HG03354 (cell line): ENCODE measurements around the gene COL4A3.
A peak's percentile ranks its signal among the peaks of the same experiment; 100 is the strongest.
"Not testable (repeated sequence)": the region's sequence is repeated elsewhere in the genome, so short reads cannot be mapped to it uniquely, and the experiment has no call there.

ENCODE experiments used
- ATAC-seq: cut with Tn5 transposase; IDR thresholded peaks from one replicate; pipeline ENCODE4 v1.9.1; 2021; ENCODE audit warnings: mild to moderate bottlenecking; ENCODE audit not compliant: unreplicated experiment, poor library complexity, severe bottlenecking

Gene COL4A3

DNA sequence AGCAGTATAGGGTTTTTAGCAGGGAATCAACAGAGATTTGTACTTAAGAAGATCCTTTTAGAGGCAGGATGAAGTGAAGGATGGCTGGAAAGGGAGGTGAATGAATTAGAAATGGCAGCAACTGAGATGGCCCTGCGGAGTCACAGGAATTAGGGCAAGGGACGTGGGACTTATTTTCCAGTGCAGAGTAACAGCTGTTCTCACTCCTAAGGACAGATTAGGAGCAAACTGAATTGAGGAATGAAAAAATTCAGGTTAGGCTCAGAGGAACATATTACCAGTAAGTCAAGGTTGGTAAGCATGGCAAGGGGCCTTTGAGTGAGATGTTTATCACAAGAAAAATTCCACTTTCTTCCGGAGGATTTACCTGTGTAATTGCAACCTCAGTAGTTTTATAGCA lies 34.4 kb downstream of the COL4A3 start:
- ATAC-seq: no peak

DNA sequence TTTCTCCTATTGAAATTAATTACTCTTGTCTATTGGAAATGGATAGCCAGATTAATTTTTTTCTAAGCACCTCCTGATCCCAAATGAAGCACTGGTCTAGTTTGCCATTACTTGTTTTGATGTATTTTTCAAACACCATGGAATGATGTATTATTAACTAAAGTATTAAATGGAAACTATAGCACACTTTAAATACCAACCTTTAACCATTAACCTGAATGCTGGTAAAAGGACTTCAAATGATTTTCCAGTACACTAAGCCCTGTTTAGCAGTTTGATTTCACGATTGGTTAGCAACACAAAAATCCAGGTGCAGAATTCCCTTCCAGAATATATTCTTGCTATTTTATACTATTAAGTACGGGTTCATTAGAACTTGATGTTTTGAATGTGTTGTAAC lies 37.3 kb downstream of the COL4A3 start:
- ATAC-seq: no peak

- no peak for ATAC-seq
Measured at GRCh38 chr2:227204452-227204851, 40.0 kb downstream of the COL4A3 start.

GRCh38 chr2:227205701-227206100 lies 41.3 kb downstream of the COL4A3 start:
- no peak for ATAC-seq

GRCh38 chr2:227206406-227206805 lies 42.0 kb downstream of the COL4A3 start:
- ATAC-seq: no peak

- ATAC-seq: no peak
Measured at GRCh38 chr2:227207573-227207972, 43.1 kb downstream of the COL4A3 start.

- ATAC-seq: no peak
Measured at GRCh38 chr2:227214622-227215041, 50.2 kb downstream of the COL4A3 start.

DNA sequence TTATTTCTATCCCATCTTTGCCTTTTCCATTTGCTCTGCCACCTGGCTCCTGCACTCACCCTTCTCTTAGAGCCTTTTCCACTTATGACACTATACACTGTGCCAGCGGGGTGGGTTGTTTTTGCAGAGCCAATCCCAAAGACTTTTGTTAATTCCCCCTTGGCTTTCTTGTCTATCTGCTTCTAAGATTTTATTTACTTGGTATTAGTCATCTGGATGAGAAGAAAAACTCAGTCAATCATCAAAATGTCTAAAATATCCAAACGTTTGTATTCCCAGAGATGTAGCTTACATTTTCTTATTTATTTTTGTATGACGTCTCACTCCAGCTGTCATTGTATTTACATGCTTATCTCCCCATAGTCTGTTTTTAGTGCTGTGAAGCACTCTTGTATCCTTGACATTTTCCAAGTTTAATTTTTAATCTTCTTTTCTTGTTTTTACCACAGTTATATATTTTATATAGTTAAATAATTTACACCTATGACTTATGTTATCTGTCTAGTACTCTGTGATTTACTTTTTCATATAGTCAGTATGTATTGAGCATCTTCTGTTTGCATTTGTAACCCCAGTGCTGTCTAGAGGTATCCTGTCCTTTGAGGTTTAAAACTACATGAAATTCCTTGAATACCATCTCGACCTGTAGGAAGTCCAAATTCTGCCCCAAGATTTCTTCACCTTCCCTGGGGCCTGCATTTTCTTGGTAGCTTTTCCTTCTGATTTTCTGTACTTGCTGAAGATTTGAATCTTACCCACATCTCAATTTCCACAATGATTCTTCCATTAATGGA lies 55.1 kb downstream of the COL4A3 start:
- no peak for ATAC-seq

- no peak for ATAC-seq
Measured at GRCh38 chr2:227221120-227221519, 56.7 kb downstream of the COL4A3 start.

- ATAC-seq: no peak
Measured at GRCh38 chr2:227222292-227222691, 57.9 kb downstream of the COL4A3 start.

GRCh38 chr2:227225641-227226040 lies 61.2 kb downstream of the COL4A3 start:
- ATAC-seq: not testable (repeated sequence)

DNA sequence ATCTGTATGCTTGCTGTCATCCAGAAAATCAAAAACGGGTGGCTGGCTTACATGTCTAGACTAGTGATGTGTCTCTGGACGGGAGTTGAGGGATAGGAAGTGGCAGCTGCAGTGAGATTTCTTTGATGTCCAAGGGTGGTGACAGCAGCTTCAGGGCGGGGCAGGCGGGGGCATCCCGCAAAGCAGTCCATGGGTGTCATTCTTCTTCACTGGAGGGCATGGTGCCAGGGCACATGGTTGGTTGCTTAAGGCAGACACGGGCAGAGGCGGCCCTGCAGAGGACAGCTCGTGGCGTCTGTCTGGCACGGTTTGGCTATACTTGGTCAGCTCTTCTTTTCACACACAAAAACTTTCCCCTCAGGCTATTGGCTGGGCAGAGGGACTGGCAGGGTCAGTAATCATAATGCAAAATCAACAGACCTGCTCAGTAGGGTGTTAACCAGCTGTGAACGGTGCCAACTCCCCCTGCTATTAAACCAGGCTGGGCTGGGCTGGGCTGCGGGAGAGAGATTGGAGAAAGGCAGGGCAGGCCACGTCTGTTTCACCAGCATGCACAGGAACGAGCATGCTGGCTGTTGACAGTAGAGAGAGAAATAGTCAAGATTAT lies 63.7 kb downstream of the COL4A3 start:
- ATAC-seq: no peak

- ATAC-seq: no peak
Measured at GRCh38 chr2:227230151-227230550, 65.7 kb downstream of the COL4A3 start.

- no peak for ATAC-seq
Measured at GRCh38 chr2:227234429-227234828, 70.0 kb downstream of the COL4A3 start.

- no peak for ATAC-seq
Measured at GRCh38 chr2:227237786-227238185, 73.4 kb downstream of the COL4A3 start.

- ATAC-seq: peak; percentile 89
Measured at GRCh38 chr2:227238238-227239237, 74.1 kb downstream of the COL4A3 start.

- no peak for ATAC-seq
Measured at GRCh38 chr2:227241005-227241404, 76.6 kb downstream of the COL4A3 start.

DNA sequence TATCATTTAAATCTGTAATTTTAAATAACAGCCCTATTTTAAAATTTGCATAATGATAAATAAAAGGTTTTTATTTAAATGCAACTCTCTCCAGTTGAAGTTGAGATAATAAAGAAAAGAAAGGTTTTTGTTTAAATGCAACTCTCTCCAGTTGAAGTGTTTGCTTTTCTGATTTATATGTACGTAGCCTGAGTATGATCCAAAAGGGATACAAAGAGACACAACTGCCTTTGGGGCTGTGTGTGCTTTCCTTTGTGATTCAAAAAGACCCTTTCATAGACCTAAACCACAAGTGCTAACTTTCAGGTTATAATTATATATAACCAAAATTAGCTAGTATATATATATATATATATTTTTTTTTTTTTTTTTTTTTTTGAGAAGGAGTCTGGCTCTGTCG lies 84.5 kb downstream of the COL4A3 start:
- no peak for ATAC-seq

DNA sequence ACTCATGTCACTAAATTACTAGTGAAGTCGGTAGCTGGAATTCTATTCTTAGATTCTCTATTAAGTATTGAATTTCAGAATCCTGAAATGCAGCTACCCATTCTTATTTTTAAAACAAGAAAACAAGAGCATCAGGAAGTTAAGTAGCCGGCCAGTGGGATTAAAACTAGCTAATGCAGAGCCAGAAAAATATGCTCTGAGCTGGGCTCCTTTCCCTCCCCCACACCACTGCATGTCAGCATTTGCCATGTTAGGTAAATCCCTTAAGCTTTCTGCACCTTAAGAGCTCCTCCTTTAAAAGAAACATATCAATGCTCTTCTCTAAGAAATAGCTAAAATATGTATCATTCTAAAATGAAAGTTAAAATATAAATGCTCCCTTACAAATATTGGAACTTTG lies 88.4 kb downstream of the COL4A3 start:
- ATAC-seq: no peak

- no peak for ATAC-seq
Measured at GRCh38 chr2:227256605-227257004, 92.2 kb downstream of the COL4A3 start.
